MCF 10A (cell line): ENCODE measurements around the gene AATK. TPM values are rescaled to one million over a fixed set of nuclear protein-coding genes. Genes with fewer than 3 reads are reported as not detected.

Source experiments
- BruUV-seq: library from RNA; stranded (reverse); fragments of 400-500 nt; replicated peaks from 2 replicates; lab custom pipeline; 2021; lab: Mats Ljungman, UMichigan
- CTCF ChIA-PET: fragments of 300-600 bp; sonication (Branson Sonifier 250); formaldehyde crosslinking; extraction: SDS; loops from one replicate; lab custom pipeline; 2021; ENCODE audit warnings: antibody characterized with exemption, inconsistent platforms; lab: Yijun Ruan, JAX
- POLR2A ChIA-PET: fragments of 300-600, 350-650 bp; sonication (Branson Sonifier 250); formaldehyde crosslinking; extraction: SDS; loops from one replicate; lab custom pipeline; 2020; ENCODE audit warnings: antibody characterized with exemption, inconsistent platforms; lab: Yijun Ruan, JAX
- DNase-seq: peaks from one replicate; pipeline ENCODE4 v3.0.0-alpha.2; 2018; ENCODE audit not compliant: unreplicated experiment
- H3K27ac Mint-ChIP-seq: one replicate; pipeline ENCODE4 v1.8.0; 2022; ENCODE audit warnings: mild to moderate bottlenecking, low read depth, mixed read lengths; ENCODE audit not compliant: unreplicated experiment
- H3K27me3 Mint-ChIP-seq: one replicate; pipeline ENCODE4 v1.8.0; 2022; ENCODE audit warnings: mixed read lengths; ENCODE audit not compliant: insufficient read depth, unreplicated experiment
- H3K36me3 Mint-ChIP-seq: one replicate; pipeline ENCODE4 v1.8.0; 2022; ENCODE audit warnings: mild to moderate bottlenecking, moderate library complexity, mixed read lengths; ENCODE audit not compliant: insufficient read depth, unreplicated experiment
- H3K4me1 Mint-ChIP-seq: one replicate; pipeline ENCODE4 v1.8.0; 2022; ENCODE audit warnings: mixed read lengths; ENCODE audit not compliant: insufficient read depth, unreplicated experiment
- H3K4me3 Mint-ChIP-seq: one replicate; pipeline ENCODE4 v1.8.0; 2022; ENCODE audit warnings: mild to moderate bottlenecking, moderate library complexity, mixed read lengths; ENCODE audit not compliant: unreplicated experiment
- H3K9me3 Mint-ChIP-seq: one replicate; pipeline ENCODE4 v1.8.0; 2022; ENCODE audit warnings: mixed read lengths; ENCODE audit not compliant: unreplicated experiment
- CTCF ChIP-seq: fragments of 200-600 bp; IDR thresholded peaks from one replicate; pipeline ENCODE4 v1.8.0; 2022; ENCODE audit warnings: antibody characterized with exemption, mild to moderate bottlenecking; ENCODE audit not compliant: unreplicated experiment
- intact Hi-C: fragments of 100-400 bp; cut with micrococcal nuclease; formaldehyde crosslinking; loops from 2 replicates; pipeline ENCODE4 v1.14.1; 2022
- total RNA-seq: library from RNA; stranded (reverse); gene quantifications from 2 replicates; pipeline ENCODE4 v1.2.3, GENCODE V29; 2022

AATK gene
- total RNA-seq, 1 experiment from 2014 or later = 1.4 TPM

- Mint-ChIP-seq H3K27ac (no peak overlapping the region), H3K4me3 (no peak overlapping the region), H3K27me3 (no peaks in the 10 kb centered on the region), H3K4me1 (no peaks in the 10 kb centered on the region), H3K36me3 (no peaks in the 10 kb centered on the region), H3K9me3 (no peaks in the 10 kb centered on the region)
- BruUV-seq = no TSS peak
- ChIA-PET POLR2A (interaction anchor here (0.7 kb wide), 1 partner anchor 31 kb away, joined by 3 read pairs; no protein-coding TSS in a partner anchor), CTCF (no interaction called here)
- intact Hi-C loops = no loop called here
- DNase-seq = no peak
- TF ChIP-seq CTCF = no peak
Observed at GRCh38 chr17:81173052-81173761, 7.2 kb upstream of the AATK start.

- BruUV-seq = no TSS peak
- no peak overlapping the region for H3K4me3 Mint-ChIP-seq
- POLR2A ChIA-PET = no interaction called here
- no peaks in the 10 kb centered on the region for H3K4me1 Mint-ChIP-seq
- no peak for DNase-seq
- intact Hi-C loops = no loop called here
- H3K9me3 Mint-ChIP-seq = no peaks in the 10 kb centered on the region
- no peaks in the 10 kb centered on the region for H3K27me3 Mint-ChIP-seq
- H3K27ac Mint-ChIP-seq = no peak overlapping the region
- CTCF ChIA-PET = interaction anchor here (0.6 to 0.9 kb wide), 2 partner anchors 21 to 732 kb away, joined by 3 to 4 read pairs; no protein-coding TSS in a partner anchor
- no peaks in the 10 kb centered on the region for H3K36me3 Mint-ChIP-seq
- no peak for TF ChIP-seq CTCF
Observed at GRCh38 chr17:81171941-81172340, 5.9 kb upstream of the AATK start.

GRCh38 chr17:81170727-81171494, 4.9 kb upstream of the AATK start:
- Mint-ChIP-seq H3K4me3 (no peak overlapping the region), H3K4me1 (no peaks in the 10 kb centered on the region), H3K9me3 (no peaks in the 10 kb centered on the region), H3K27me3 (no peaks in the 10 kb centered on the region), H3K36me3 (no peaks in the 10 kb centered on the region), H3K27ac (no peak overlapping the region)
- POLR2A ChIA-PET = no interaction called here
- DNase-seq = no peak
- CTCF ChIA-PET = interaction anchor here (0.9 kb wide), 1 partner anchor 20 kb away, joined by 4 read pairs; no protein-coding TSS in a partner anchor
- no peak for TF ChIP-seq CTCF
- BruUV-seq = no TSS peak
- intact Hi-C loops = no loop called here

GRCh38 chr17:81169870-81170309, 3.9 kb upstream of the AATK start:
- Mint-ChIP-seq H3K27me3 (no peaks in the 10 kb centered on the region), H3K27ac (no peak overlapping the region), H3K36me3 (no peaks in the 10 kb centered on the region), H3K9me3 (no peaks in the 10 kb centered on the region), H3K4me3 (no peak overlapping the region), H3K4me1 (no peaks in the 10 kb centered on the region)
- intact Hi-C loops = no loop called here
- no peak for DNase-seq
- POLR2A ChIA-PET = no interaction called here
- TF ChIP-seq CTCF = no peak
- CTCF ChIA-PET = no interaction called here
- no TSS peak for BruUV-seq
